IPS DF 4.7 (cell line): ENCODE data around the gene MYO1E.
"Not testable (repeated sequence)": the region's sequence is repeated elsewhere in the genome, so short reads cannot be mapped to it uniquely, and the experiment has no call there.

ENCODE experiments used
- DNase-seq: peaks from one replicate; pipeline ENCODE4 v3.0.0-alpha.2; 2013; ENCODE audit warnings: low spot score; ENCODE audit errors: extremely low read depth

The MYO1E gene

DNA sequence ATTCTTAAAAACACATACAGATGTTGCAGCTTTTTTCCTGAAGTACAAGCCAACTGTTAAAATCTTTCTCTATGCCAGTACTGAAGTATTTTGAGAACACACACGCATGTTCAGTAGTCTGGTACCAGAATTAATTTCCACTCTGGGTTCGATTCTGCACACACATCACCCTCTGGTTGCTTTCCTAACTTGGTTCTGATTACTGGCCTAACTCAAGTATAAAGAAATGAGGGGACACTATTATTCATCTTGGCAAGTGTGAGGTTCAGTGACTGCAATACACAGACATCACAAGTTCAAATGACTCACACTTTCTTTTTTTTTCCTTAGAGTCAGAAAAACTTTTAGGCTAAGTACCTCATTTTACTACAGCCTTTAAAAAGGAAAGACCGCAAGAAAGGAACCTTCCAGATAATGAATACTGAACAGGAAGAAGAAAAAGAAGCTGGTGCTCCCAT lies 203.4 kb downstream of the MYO1E start:
- no peak for DNase-seq

GRCh38 chr15:59168536-59168935 lies 204.1 kb downstream of the MYO1E start:
- no peak for DNase-seq

- no peak for DNase-seq
Observed at GRCh38 chr15:59166601-59167265, 205.9 kb downstream of the MYO1E start.

- DNase-seq, result no peak
Observed at GRCh38 chr15:59166166-59166565, 206.5 kb downstream of the MYO1E start.

DNA sequence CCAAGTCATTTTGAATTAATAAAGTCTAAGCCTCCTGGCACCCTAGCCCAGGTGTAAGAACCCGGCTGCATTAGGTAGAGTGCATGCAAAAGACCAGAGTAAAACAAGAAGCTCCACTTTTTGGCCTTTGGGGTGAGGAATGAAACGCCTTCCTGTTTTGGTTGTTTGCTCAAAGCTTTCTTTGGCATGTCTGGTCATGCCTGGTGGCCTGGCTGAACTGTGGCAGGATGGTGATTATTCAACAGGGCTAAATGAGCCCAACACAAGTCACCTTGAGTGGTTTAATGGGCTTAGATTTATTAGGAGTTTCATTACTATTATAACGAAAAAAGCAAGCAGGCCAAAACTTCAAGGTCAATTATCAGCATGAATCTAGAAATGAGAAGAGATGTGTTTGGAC lies 206.9 kb downstream of the MYO1E start:
- no peak for DNase-seq

DNA sequence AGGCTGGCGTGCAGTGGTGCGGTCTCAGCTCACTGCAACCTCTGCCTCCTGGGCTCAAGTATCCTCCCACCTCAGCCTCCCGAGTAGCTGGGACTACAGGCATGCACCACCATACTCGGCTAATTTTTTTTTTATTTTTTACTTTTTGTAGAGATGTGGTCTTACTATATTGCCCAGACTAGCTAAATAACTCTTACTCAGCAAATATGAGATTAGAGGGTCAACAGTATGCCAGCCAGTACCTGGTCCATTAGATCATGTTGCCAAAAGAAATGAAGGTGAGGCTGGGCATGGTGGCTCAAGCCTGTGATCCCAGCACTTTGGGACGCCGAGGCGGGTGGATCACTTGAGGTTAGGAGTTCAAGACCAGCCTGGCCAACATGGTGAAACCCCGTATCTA lies 210.6 kb downstream of the MYO1E start:
- not testable (repeated sequence) for DNase-seq

GRCh38 chr15:59160880-59161593 lies 211.6 kb downstream of the MYO1E start:
- no peak for DNase-seq

- no peak for DNase-seq
Observed at GRCh38 chr15:59159210-59159609, 213.5 kb downstream of the MYO1E start.

DNA sequence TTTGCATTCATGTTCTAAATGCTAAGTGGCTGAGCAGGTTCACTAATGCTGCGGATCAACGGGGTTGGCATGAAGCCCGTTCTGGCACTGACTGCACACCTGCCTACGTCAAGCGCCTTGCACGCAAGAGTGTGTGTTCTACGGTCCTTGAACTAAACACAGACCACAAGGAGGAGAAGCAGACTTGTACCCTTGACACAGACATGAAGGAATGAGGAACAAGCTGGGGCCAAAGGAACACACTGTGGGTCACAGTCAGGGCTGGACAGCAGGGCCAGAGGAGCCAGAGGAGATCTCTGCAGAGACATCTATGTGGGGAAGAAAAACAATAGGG lies 214.0 kb downstream of the MYO1E start:
- DNase-seq, result no peak

- no peak for DNase-seq
Observed at GRCh38 chr15:59157840-59158700, 214.6 kb downstream of the MYO1E start.

DNA sequence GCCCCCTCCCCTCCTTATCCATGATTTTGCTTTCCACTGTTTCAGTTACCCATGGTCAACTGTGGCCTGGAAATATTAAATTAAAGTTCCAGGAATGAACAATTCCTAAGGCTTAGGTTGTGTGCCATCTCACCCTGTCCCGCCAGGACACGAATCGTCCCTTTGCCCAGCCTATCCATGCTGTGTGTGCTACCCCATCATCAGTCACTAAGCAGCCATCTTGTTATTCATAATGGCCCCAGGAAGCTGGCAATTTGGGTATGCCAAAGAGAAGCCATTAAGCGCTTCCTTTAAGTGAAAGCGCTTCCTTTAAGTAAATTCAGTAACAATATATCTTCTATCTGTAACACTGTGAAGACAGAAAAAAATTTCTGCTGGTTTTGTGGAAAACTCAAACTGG lies 215.3 kb downstream of the MYO1E start:
- DNase-seq, result no peak

- no peak for DNase-seq
Observed at GRCh38 chr15:59155431-59155830, 217.2 kb downstream of the MYO1E start.

DNA sequence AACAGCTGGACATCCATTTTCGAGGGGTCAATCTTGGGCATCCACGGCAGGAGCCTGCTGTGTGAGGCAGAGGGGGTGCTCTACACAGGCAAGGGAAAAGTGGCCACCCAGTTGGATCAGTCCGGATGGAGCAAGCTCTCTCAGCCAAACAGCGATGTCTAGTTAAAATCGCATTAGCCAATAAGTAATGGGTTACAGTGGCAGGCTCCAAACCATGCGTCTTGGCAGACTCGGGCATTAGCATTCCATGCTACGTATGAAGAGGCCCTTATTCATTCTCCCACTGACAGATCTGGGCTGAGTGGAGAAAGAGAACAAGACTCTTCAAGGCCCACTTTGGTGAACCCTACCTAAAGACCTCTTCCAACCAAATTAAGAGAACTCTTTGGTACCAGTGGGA lies 218.4 kb downstream of the MYO1E start:
- DNase-seq, result no peak

DNA sequence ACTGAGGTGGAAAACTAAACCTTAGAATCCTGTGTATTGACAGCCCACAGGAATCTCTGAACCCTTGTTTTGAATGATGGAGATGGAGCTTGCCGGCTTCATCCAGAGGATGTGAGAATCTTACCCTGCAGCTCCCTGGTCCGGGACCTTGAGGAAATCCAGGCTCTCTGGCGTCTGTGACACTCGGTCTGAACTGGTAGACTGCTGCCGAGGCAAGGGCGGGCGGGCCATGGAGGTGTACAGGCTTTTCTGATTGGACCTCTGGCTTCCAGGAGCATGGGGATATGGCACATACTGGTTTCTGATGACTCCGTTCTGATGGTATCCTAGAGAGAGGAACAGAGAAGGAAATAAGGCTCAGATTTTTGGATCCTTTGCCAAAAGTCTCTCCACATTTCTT lies 219.2 kb downstream of the MYO1E start:
- no peak for DNase-seq

GRCh38 chr15:59152694-59153450 lies 219.8 kb downstream of the MYO1E start:
- DNase-seq, result no peak

DNA sequence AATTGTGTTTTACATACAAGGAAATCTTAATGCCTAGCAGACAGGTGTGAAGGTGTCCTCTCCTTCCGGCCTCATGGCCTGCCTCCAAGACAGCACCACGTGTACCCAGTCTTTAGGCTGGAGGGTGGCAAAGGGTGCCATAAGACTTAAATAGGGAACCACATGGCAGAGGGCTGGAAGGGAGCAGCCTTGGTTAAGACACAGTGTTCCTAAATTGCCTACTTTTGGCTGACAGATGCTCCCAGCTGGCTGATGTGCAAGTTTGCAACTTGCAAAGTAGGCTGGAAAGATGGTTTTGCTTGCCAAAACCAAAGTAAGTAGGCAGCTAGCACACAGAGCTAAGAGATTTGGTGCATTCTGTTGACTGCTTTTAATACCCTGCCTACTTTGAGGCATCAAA lies 222.5 kb downstream of the MYO1E start:
- DNase-seq, result no peak

GRCh38 chr15:59148153-59148833 lies 224.4 kb downstream of the MYO1E start:
- DNase-seq, result no peak

- no peak for DNase-seq
Observed at GRCh38 chr15:59147666-59148065, 225.0 kb downstream of the MYO1E start.

- DNase-seq, result not testable (repeated sequence)
Observed at GRCh38 chr15:59144594-59144993, 228.1 kb downstream of the MYO1E start.

- no peak for DNase-seq
Observed at GRCh38 chr15:59143281-59143680, 229.4 kb downstream of the MYO1E start.
